HepG2 (cell line): ENCODE results near the gene FGF2. TPM values are rescaled to one million over a fixed set of nuclear protein-coding genes. Genes with fewer than 3 reads are reported as not detected.
A peak's percentile ranks its signal among the peaks of the same experiment; 100 is the strongest.

ENCODE experiments used
- FOSL1 ChIP-seq: sonication (generic); formaldehyde crosslinking; IDR thresholded peaks from 2 replicates; pipeline ENCODE4 v1.9.0; 2021; ENCODE audit warnings: missing genetic modification reagents, borderline replicate concordance
- MEIS1 ChIP-seq: sonication (generic); formaldehyde crosslinking; IDR thresholded peaks from 2 replicates; pipeline ENCODE4 v1.9.0; 2021; ENCODE audit warnings: mild to moderate bottlenecking, missing genetic modification reagents, moderate library complexity, borderline replicate concordance
- PHF8 ChIP-seq: sonication (generic); formaldehyde crosslinking; IDR thresholded peaks from 2 replicates; pipeline ENCODE4 v1.5.0; 2020; ENCODE audit warnings: missing genetic modification reagents
- RAD21 ChIP-seq: fragments of 450-650 bp; formaldehyde crosslinking; IDR thresholded peaks from 2 replicates; pipeline ENCODE4 v1.5.0; 2020; ENCODE audit warnings: mild to moderate bottlenecking
- RELA ChIP-seq: sonication (generic); formaldehyde crosslinking; IDR thresholded peaks from 2 replicates; pipeline ENCODE4 v1.4.0; 2020; ENCODE audit warnings: missing genetic modification reagents
- SMC3 ChIP-seq: IDR thresholded peaks from 2 replicates; pipeline ENCODE4 v1.6.1; 2011; ENCODE audit warnings: low read length, improper control_type of control experiment
- STAG1 ChIP-seq: sonication (generic); formaldehyde crosslinking; IDR thresholded peaks from 2 replicates; pipeline ENCODE4 v1.4.0; 2020; ENCODE audit warnings: missing genetic modification reagents
- polyA plus RNA-seq, 8 experiments: library from polyadenylated mRNA; depleted of rRNA in 3 of 8; stranded (reverse) in 7 of 8; unstranded in 1 of 8; fragments of >200 nt; fragmentation: Illumina TruSeq in 4 of 8; extraction: Trizol in 4 of 8; gene quantifications; 2 replicates each; pipeline versions ENCODE4 v1.2.1 to v1.2.3, GENCODE V29; 2011 to 2016; ENCODE audit warnings: low read depth in 4 of 8, missing spikeins in 1 of 8, mixed read lengths in 1 of 8; ENCODE audit not compliant: insufficient read depth in 1 of 8
- total RNA-seq, 5 experiments: library from RNA; depleted of rRNA; stranded (reverse); fragments of >200 nt; fragmentation: Illumina TruSeq; extraction: Trizol; gene quantifications; 2 replicates each; pipeline ENCODE4 v1.2.3, GENCODE V29; 2016; ENCODE audit warnings: low read depth in 1 of 5
- TF ChIP-seq, protein P1 (sequence below), 2 experiments: sonication (generic) in 1 of 2; formaldehyde crosslinking in 1 of 2; IDR thresholded peaks; 2 replicates each; pipeline versions ENCODE4 v1.4.0 to v1.6.1; 2016 to 2020; ENCODE audit warnings: borderline replicate concordance in 1 of 2, low read depth in 1 of 2, mild to moderate bottlenecking in 1 of 2, missing genetic modification reagents in 1 of 2
- TF ChIP-seq, protein P2 (sequence below): sonication (generic); formaldehyde crosslinking; IDR thresholded peaks from 2 replicates; pipeline ENCODE4 v1.5.0; 2020; ENCODE audit warnings: mild to moderate bottlenecking, missing genetic modification reagents, moderate library complexity
- TF ChIP-seq, protein P3 (sequence below): sonication (generic); formaldehyde crosslinking; IDR thresholded peaks from 2 replicates; pipeline ENCODE4 v1.4.0; 2020; ENCODE audit warnings: missing genetic modification reagents, mild to moderate bottlenecking, borderline replicate concordance
- TF ChIP-seq, protein P4 (sequence below): sonication (generic); formaldehyde crosslinking; IDR thresholded peaks from 2 replicates; pipeline ENCODE4 v1.4.0; 2020; ENCODE audit warnings: mild to moderate bottlenecking, missing genetic modification reagents
- TF ChIP-seq, protein P5 (sequence below): IDR thresholded peaks from 2 replicates; pipeline ENCODE4 v1.4.0; 2020; ENCODE audit warnings: mild to moderate bottlenecking, missing genetic modification reagents

FGF2 gene
- total and polyA plus RNA-seq, 2 of the 13 experiments (the other 11 are each of a cell fraction or from before 2014, with no cell fraction given), result 0.01 to 0.02 TPM

DNA sequence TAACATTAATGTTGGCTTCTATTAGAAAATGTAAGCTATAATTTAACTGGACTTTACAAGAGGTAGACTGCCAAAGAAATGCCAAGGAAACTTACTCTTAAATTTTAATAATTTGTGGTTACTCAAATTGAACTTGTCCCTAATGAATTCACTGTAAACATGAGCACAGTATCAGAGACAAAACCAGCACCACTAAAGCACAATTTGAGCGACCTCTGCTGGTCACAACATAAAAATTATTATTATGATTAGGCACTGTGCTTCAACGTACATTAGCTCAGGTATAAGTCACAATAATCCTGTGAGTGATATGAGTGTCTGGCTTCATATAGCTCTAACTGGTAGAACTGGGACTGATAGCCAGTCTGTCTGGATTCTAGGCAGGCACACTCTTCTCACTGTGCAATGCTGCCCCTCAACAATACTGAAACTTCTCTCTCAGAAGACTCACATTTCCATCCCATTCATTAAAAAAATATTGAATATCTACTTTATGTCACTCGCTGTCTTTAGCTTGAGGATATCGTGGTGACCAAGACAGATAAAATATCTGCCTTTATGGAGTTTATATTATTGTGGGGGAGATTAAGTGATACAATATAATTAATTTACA lies 87.8 kb downstream of the FGF2 start (continued):
- TF ChIP-seq, protein P1, sequence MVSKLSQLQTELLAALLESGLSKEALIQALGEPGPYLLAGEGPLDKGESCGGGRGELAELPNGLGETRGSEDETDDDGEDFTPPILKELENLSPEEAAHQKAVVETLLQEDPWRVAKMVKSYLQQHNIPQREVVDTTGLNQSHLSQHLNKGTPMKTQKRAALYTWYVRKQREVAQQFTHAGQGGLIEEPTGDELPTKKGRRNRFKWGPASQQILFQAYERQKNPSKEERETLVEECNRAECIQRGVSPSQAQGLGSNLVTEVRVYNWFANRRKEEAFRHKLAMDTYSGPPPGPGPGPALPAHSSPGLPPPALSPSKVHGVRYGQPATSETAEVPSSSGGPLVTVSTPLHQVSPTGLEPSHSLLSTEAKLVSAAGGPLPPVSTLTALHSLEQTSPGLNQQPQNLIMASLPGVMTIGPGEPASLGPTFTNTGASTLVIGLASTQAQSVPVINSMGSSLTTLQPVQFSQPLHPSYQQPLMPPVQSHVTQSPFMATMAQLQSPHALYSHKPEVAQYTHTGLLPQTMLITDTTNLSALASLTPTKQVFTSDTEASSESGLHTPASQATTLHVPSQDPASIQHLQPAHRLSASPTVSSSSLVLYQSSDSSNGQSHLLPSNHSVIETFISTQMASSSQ (IDR thresholded peaks at IDR 0.05; ENCODE audit: low read depth), result no peak
- TF ChIP-seq, protein P1 (CRISPR knock-in tag; IDR thresholded peaks at IDR 0.05; ENCODE audit: borderline replicate concordance), result no peak
- TF ChIP-seq RELA (CRISPR knock-in tag) (no peak), PHF8 (no peak), STAG1 (CRISPR knock-in tag) (peak; percentile 88), FOSL1 (CRISPR knock-in tag) (no peak), MEIS1 (CRISPR knock-in tag) (no peak), RAD21 (CRISPR knock-in tag) (peak; percentile 52; the same call in 1 of the 2 replicates), SMC3 (peak; percentile 79)
- TF ChIP-seq, protein P2, sequence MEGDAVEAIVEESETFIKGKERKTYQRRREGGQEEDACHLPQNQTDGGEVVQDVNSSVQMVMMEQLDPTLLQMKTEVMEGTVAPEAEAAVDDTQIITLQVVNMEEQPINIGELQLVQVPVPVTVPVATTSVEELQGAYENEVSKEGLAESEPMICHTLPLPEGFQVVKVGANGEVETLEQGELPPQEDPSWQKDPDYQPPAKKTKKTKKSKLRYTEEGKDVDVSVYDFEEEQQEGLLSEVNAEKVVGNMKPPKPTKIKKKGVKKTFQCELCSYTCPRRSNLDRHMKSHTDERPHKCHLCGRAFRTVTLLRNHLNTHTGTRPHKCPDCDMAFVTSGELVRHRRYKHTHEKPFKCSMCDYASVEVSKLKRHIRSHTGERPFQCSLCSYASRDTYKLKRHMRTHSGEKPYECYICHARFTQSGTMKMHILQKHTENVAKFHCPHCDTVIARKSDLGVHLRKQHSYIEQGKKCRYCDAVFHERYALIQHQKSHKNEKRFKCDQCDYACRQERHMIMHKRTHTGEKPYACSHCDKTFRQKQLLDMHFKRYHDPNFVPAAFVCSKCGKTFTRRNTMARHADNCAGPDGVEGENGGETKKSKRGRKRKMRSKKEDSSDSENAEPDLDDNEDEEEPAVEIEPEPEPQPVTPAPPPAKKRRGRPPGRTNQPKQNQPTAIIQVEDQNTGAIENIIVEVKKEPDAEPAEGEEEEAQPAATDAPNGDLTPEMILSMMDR (CRISPR knock-in tag), result peak; percentile 79
- TF ChIP-seq, protein P3, sequence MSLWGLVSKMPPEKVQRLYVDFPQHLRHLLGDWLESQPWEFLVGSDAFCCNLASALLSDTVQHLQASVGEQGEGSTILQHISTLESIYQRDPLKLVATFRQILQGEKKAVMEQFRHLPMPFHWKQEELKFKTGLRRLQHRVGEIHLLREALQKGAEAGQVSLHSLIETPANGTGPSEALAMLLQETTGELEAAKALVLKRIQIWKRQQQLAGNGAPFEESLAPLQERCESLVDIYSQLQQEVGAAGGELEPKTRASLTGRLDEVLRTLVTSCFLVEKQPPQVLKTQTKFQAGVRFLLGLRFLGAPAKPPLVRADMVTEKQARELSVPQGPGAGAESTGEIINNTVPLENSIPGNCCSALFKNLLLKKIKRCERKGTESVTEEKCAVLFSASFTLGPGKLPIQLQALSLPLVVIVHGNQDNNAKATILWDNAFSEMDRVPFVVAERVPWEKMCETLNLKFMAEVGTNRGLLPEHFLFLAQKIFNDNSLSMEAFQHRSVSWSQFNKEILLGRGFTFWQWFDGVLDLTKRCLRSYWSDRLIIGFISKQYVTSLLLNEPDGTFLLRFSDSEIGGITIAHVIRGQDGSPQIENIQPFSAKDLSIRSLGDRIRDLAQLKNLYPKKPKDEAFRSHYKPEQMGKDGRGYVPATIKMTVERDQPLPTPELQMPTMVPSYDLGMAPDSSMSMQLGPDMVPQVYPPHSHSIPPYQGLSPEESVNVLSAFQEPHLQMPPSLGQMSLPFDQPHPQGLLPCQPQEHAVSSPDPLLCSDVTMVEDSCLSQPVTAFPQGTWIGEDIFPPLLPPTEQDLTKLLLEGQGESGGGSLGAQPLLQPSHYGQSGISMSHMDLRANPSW (CRISPR knock-in tag), result no peak
- TF ChIP-seq, protein P4, sequence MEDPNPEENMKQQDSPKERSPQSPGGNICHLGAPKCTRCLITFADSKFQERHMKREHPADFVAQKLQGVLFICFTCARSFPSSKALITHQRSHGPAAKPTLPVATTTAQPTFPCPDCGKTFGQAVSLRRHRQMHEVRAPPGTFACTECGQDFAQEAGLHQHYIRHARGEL (CRISPR knock-in tag), result no peak
- TF ChIP-seq, protein P5, sequence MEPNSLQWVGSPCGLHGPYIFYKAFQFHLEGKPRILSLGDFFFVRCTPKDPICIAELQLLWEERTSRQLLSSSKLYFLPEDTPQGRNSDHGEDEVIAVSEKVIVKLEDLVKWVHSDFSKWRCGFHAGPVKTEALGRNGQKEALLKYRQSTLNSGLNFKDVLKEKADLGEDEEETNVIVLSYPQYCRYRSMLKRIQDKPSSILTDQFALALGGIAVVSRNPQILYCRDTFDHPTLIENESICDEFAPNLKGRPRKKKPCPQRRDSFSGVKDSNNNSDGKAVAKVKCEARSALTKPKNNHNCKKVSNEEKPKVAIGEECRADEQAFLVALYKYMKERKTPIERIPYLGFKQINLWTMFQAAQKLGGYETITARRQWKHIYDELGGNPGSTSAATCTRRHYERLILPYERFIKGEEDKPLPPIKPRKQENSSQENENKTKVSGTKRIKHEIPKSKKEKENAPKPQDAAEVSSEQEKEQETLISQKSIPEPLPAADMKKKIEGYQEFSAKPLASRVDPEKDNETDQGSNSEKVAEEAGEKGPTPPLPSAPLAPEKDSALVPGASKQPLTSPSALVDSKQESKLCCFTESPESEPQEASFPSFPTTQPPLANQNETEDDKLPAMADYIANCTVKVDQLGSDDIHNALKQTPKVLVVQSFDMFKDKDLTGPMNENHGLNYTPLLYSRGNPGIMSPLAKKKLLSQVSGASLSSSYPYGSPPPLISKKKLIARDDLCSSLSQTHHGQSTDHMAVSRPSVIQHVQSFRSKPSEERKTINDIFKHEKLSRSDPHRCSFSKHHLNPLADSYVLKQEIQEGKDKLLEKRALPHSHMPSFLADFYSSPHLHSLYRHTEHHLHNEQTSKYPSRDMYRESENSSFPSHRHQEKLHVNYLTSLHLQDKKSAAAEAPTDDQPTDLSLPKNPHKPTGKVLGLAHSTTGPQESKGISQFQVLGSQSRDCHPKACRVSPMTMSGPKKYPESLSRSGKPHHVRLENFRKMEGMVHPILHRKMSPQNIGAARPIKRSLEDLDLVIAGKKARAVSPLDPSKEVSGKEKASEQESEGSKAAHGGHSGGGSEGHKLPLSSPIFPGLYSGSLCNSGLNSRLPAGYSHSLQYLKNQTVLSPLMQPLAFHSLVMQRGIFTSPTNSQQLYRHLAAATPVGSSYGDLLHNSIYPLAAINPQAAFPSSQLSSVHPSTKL (CRISPR knock-in tag), result 0 out of 2 replicates have a peak, but pooled peaks have one; percentile 27
